Measurements from ENCODE around the gene GLYATL1B. TPM values are rescaled to one million over a fixed set of nuclear protein-coding genes. Genes with fewer than 3 reads are reported as not detected.

GLYATL1B gene
- total and polyA plus RNA-seq, 12 donors: not detected

Other genes starting within 250 kb of the GLYATL1B start
- under 1 TPM in 1 of 9 donors, not detected in 8; 0.17 TPM for gene GLYATL2, start 241.6 kb upstream of the GLYATL1B start, total RNA-seq
- gene GLYATL2, start 241.6 kb upstream of the GLYATL1B start, polyA plus RNA-seq: under 1 TPM; 0.13 to 0.56 (median 0.20) TPM
- gene GLYATL1, start 146.8 kb upstream of the GLYATL1B start, total RNA-seq: under 1 TPM in 2 of 9 donors, not detected in 7; 0.11 to 0.50 TPM
- under 1 TPM in 2 of 3 donors, not detected in 1; 0.07 to 0.18 TPM for gene GLYATL1, start 146.8 kb upstream of the GLYATL1B start, polyA plus RNA-seq
- gene FAM111B, start 20.9 kb downstream of the GLYATL1B start, total RNA-seq: 10 to 100 TPM in 1 of 9 donors, 1 to 10 TPM in 3, under 1 TPM in 4, not detected in 1; 0.26 to 14.1 (median 0.94) TPM
- gene FAM111B, start 20.9 kb downstream of the GLYATL1B start, polyA plus RNA-seq: 1 to 10 TPM in 1 of 3 donors, under 1 TPM in 2; 0.08 to 2.5 (median 0.20) TPM
- 10 to 100 TPM; 15.8 to 42.6 (median 32.2) TPM for gene FAM111A, start 56.5 kb downstream of the GLYATL1B start, total RNA-seq
- gene FAM111A, start 56.5 kb downstream of the GLYATL1B start, polyA plus RNA-seq: 10 to 100 TPM; 13.5 to 92.5 (median 30.7) TPM
- gene DTX4, start 85.8 kb downstream of the GLYATL1B start, total RNA-seq: 1 to 10 TPM; 2.2 to 7.8 (median 3.3) TPM
- gene DTX4, start 85.8 kb downstream of the GLYATL1B start, polyA plus RNA-seq: 1 to 10 TPM; 1.2 to 2.9 (median 2.3) TPM
- 10 to 100 TPM in 8 of 9 donors, 1 to 10 TPM in 1; 5.9 to 54.8 (median 35.7) TPM for gene MPEG1, start 126.6 kb downstream of the GLYATL1B start, total RNA-seq
- 10 to 100 TPM in 1 of 3 donors, 1 to 10 TPM in 2; 4.5 to 10.2 (median 6.9) TPM for gene MPEG1, start 126.6 kb downstream of the GLYATL1B start, polyA plus RNA-seq